GM23338 (cell line): ENCODE results near the gene HBA1. TPM values are rescaled to one million over a fixed set of nuclear protein-coding genes. Genes with fewer than 3 reads are reported as not detected.

Experiments
- ATAC-seq: fragments of 200-7000 bp; cut with Tn5 transposase; 3 replicates; pipeline ENCODE4 v1.9.1; 2020
- DNase-seq: peaks from one replicate; pipeline ENCODE4 v3.0.0-alpha.2; 2015; ENCODE audit warnings: low spot score
- H2AFZ ChIP-seq: fragments of 200-600 bp; sonication (generic); 2 replicates; pipeline ENCODE4 v1.8.0; 2016; ENCODE audit warnings: antibody characterized with exemption, mild to moderate bottlenecking, moderate library complexity
- H3F3A ChIP-seq: fragments of 200-600 bp; sonication (generic); replicated peaks from 2 replicates; pipeline ENCODE4 v1.8.0; 2017; ENCODE audit warnings: antibody characterized with exemption, mixed run types, low read depth
- H3K27ac ChIP-seq: fragments of 200-600 bp; sonication (generic); 2 replicates; pipeline ENCODE4 v1.6.1; 2016; ENCODE audit warnings: low read depth
- H3K27me3 ChIP-seq: fragments of 200-600 bp; sonication (generic); 2 replicates; pipeline ENCODE4 v1.8.0; 2016; ENCODE audit warnings: mild to moderate bottlenecking, mixed run types, moderate library complexity; ENCODE audit not compliant: insufficient read depth
- H3K36me3 ChIP-seq: fragments of 200-600 bp; sonication (generic); 2 replicates; pipeline ENCODE4 v1.8.0; 2016; ENCODE audit warnings: mild to moderate bottlenecking; ENCODE audit not compliant: insufficient read depth
- H3K4me1 ChIP-seq: fragments of 200-600 bp; sonication (generic); 2 replicates; pipeline ENCODE4 v1.8.0; 2016; ENCODE audit warnings: mild to moderate bottlenecking, moderate library complexity; ENCODE audit not compliant: insufficient read depth
- H3K4me2 ChIP-seq: fragments of 200-600 bp; sonication (generic); 2 replicates; pipeline ENCODE4 v1.7.1; 2017; ENCODE audit warnings: mixed run types
- H3K4me3 ChIP-seq: fragments of 200-600 bp; sonication (generic); 2 replicates; pipeline ENCODE4 v1.6.1; 2016; ENCODE audit warnings: mixed run types
- H3K79me2 ChIP-seq: fragments of 200-600 bp; sonication (generic); replicated peaks from 2 replicates; pipeline ENCODE4 v1.8.0; 2017; ENCODE audit warnings: mild to moderate bottlenecking; ENCODE audit not compliant: insufficient read depth
- H3K9me2 ChIP-seq: fragments of 200-600 bp; sonication (generic); 2 replicates; pipeline ENCODE4 v1.8.0; 2017; ENCODE audit not compliant: insufficient read depth
- H4K20me1 ChIP-seq: fragments of 200-600 bp; sonication (generic); replicated peaks from 2 replicates; pipeline ENCODE4 v1.8.0; 2017; ENCODE audit warnings: mild to moderate bottlenecking; ENCODE audit not compliant: insufficient read depth
- H3K27ac Mint-ChIP-seq: 2 replicates; pipeline ENCODE4 v1.8.0; 2020; ENCODE audit warnings: inconsistent platforms, mild to moderate bottlenecking, moderate library complexity, mixed read lengths
- H3K27me3 Mint-ChIP-seq: 3 replicates; pipeline ENCODE4 v1.8.0; 2022; ENCODE audit warnings: low read depth, mild to moderate bottlenecking, moderate library complexity, mixed read lengths, inconsistent platforms; ENCODE audit not compliant: insufficient read depth, poor library complexity
- H3K36me3 Mint-ChIP-seq: 3 replicates; pipeline ENCODE4 v1.8.0; 2021; ENCODE audit warnings: low read depth, mild to moderate bottlenecking, inconsistent platforms, moderate library complexity, mixed read lengths
- H3K4me1 Mint-ChIP-seq: 3 replicates; pipeline ENCODE4 v1.8.0; 2020; ENCODE audit warnings: mild to moderate bottlenecking, inconsistent platforms, mixed read lengths
- H3K4me3 Mint-ChIP-seq: 3 replicates; pipeline ENCODE4 v1.8.0; 2021; ENCODE audit warnings: moderate library complexity, mild to moderate bottlenecking, inconsistent platforms, mixed read lengths
- H3K9me3 Mint-ChIP-seq: 3 replicates; pipeline ENCODE4 v1.8.0; 2020; ENCODE audit warnings: moderate library complexity, mild to moderate bottlenecking, inconsistent platforms, mixed read lengths
- CREB1 ChIP-seq: fragments of 250-450 bp; sonication (Bioruptor Pico); IDR thresholded peaks from 2 replicates; pipeline ENCODE4 v1.5.0; 2020; ENCODE audit warnings: low read depth, mild to moderate bottlenecking, moderate library complexity
- CTCF ChIP-seq, 2 experiments: fragments of 200-600 bp in 1 of 2; sonication (generic) in 1 of 2; conservative IDR thresholded peaks; 2 replicates each; pipeline versions ENCODE4 v1.5.1 to v1.6.1; 2016 to 2017; ENCODE audit warnings: antibody characterized with exemption in 2 of 2, low read depth in 2 of 2, mild to moderate bottlenecking in 2 of 2, moderate library complexity in 1 of 2
- ETS1 ChIP-seq: IDR thresholded peaks from 2 replicates; pipeline ENCODE4 v1.6.1; 2016; ENCODE audit warnings: antibody characterized with exemption
- EZH2 ChIP-seq: fragments of 200-600 bp; sonication (generic); IDR thresholded peaks from one replicate; pipeline ENCODE4 v1.8.0; 2017; ENCODE audit warnings: antibody characterized with exemption, mild to moderate bottlenecking, low read depth; ENCODE audit not compliant: unreplicated experiment
- EZH2phosphoT487 ChIP-seq: fragments of 200-600 bp; sonication (generic); IDR thresholded peaks from one replicate; pipeline ENCODE4 v1.8.1; 2018; ENCODE audit warnings: antibody characterized with exemption; ENCODE audit not compliant: unreplicated experiment
- JUNB ChIP-seq: IDR thresholded peaks from one replicate; pipeline ENCODE4 v1.6.1; 2016; ENCODE audit warnings: antibody characterized with exemption; ENCODE audit not compliant: unreplicated experiment
- NANOG ChIP-seq: IDR thresholded peaks from 2 replicates; pipeline ENCODE4 v1.6.1; 2016; ENCODE audit warnings: antibody characterized with exemption, borderline replicate concordance
- POLR2AphosphoS5 ChIP-seq: IDR thresholded peaks from 2 replicates; pipeline ENCODE4 v1.6.1; 2016; ENCODE audit warnings: antibody characterized with exemption, low read depth
- REST ChIP-seq: IDR thresholded peaks from one replicate; pipeline ENCODE4 v1.6.1; 2018; ENCODE audit warnings: antibody characterized with exemption; ENCODE audit not compliant: unreplicated experiment
- STAT1 ChIP-seq: IDR thresholded peaks from one replicate; pipeline ENCODE4 v1.6.1; 2016; ENCODE audit warnings: antibody characterized with exemption; ENCODE audit not compliant: unreplicated experiment
- ZNF114 ChIP-seq: fragments of 250-450 bp; sonication (Bioruptor Pico); IDR thresholded peaks from 2 replicates; pipeline ENCODE4 v1.5.0; 2020; ENCODE audit warnings: mild to moderate bottlenecking, moderate library complexity
- ZNF331 ChIP-seq: fragments of 250-450 bp; sonication (Bioruptor Pico); IDR thresholded peaks from 2 replicates; pipeline ENCODE4 v1.5.0; 2020; ENCODE audit warnings: low read depth, mild to moderate bottlenecking, moderate library complexity
- ZNF462 ChIP-seq: fragments of 250-450 bp; sonication (Bioruptor Pico); IDR thresholded peaks from 2 replicates; pipeline ENCODE4 v1.5.0; 2020; ENCODE audit warnings: mild to moderate bottlenecking, moderate library complexity
- polyA plus RNA-seq: library from polyadenylated mRNA; unstranded; fragments of >200 nt; fragmentation: Nextera tagmentation; extraction: Ambion mirVana; gene quantifications from 2 replicates; pipeline ENCODE4 v1.2.1, GENCODE V29; 2016
- total RNA-seq: library from RNA; depleted of rRNA; stranded (reverse); fragments of >200 nt; shearing (Covaris generic); gene quantifications from 2 replicates; pipeline ENCODE4 v1.2.3, GENCODE V29; 2014

Gene HBA1
- total and polyA plus RNA-seq, 2 experiments from 2014 or later = 6.7 TPM; not detected in 1

- H4K20me1 ChIP-seq = no peaks in the 10 kb centered on the region; the same call in 1 of the 2 replicates
Measured at GRCh38 chr16:160691-161190, 15.7 kb upstream of the HBA1 start.

More at GRCh38 chr16:160691-161190, 15.7 kb upstream of the HBA1 start:
- ATAC-seq = no peak
- Mint-ChIP-seq H3K4me1 (no peaks in the 10 kb centered on the region; the same call in 2 of the 3 replicates), H3K4me3 (no peak overlapping the region), H3K36me3 (no peaks in the 10 kb centered on the region), H3K27ac (no peak overlapping the region), H3K9me3 (no peaks in the 10 kb centered on the region), H3K27me3 (peaks cover 26% of the 10 kb centered on the region)
- H3K79me2 ChIP-seq = no peaks in the 10 kb centered on the region
- H3F3A ChIP-seq = peaks cover 2% of the 10 kb centered on the region; the same call in 1 of the 2 replicates
- peaks cover 4% of the 10 kb centered on the region; the same call in 1 of the 2 replicates for H3K4me1 ChIP-seq
- DNase-seq = no peak
- H3K27me3 ChIP-seq = peaks cover 60% of the 10 kb centered on the region
- no peak overlapping the region for H3K27ac ChIP-seq
- no peak overlapping the region for H3K4me3 ChIP-seq
- no peak overlapping the region for H2AFZ ChIP-seq
- H3K4me2 ChIP-seq = no peak overlapping the region
- TF ChIP-seq REST (no peak), STAT1 (no peak), EZH2 (no peak), CREB1 (CRISPR knock-in tag) (no peak), ZNF331 (CRISPR knock-in tag) (no peak), CTCF (conservative IDR thresholded peaks at IDR 0.05; ENCODE audit: low read depth in 2 of 2) (no peak), ZNF114 (CRISPR knock-in tag) (no peak), NANOG (no peak), JUNB (no peak), POLR2AphosphoS5 (no peak), ZNF462 (CRISPR knock-in tag) (no peak), ETS1 (no peak), EZH2phosphoT487 (no peak)
- H3K9me2 ChIP-seq = no peaks in the 10 kb centered on the region
- H3K36me3 ChIP-seq = no peaks in the 10 kb centered on the region
